Ovary (tissue), 3 donors: Measurements from ENCODE around the gene ARPP19.

Source experiments
- EP300 ChIP-seq: sonication (generic); formaldehyde crosslinking; IDR thresholded peaks from one replicate; pipeline ENCODE4 v1.6.1; 2017; ENCODE audit warnings: antibody characterized with exemption
- POLR2A ChIP-seq: fragments of 450-650 bp; IDR thresholded peaks from one replicate; pipeline ENCODE4 v1.6.1; 2017; ENCODE audit warnings: antibody characterized with exemption, mild to moderate bottlenecking, moderate library complexity
- TF ChIP-seq, protein P1 (sequence below), 3 donors: fragments of 450-650 bp in 2 of 3; fragments of 200-600 bp in 1 of 3; IDR thresholded peaks; one replicate each; pipeline versions ENCODE4 v1.5.1 to v1.8.0; 2016 to 2022; ENCODE audit warnings: antibody characterized with exemption in 3 of 3, mild to moderate bottlenecking in 1 of 3
- donor health status: DM: no; HTN: no; CAD: no.

- TF ChIP-seq, protein P1, sequence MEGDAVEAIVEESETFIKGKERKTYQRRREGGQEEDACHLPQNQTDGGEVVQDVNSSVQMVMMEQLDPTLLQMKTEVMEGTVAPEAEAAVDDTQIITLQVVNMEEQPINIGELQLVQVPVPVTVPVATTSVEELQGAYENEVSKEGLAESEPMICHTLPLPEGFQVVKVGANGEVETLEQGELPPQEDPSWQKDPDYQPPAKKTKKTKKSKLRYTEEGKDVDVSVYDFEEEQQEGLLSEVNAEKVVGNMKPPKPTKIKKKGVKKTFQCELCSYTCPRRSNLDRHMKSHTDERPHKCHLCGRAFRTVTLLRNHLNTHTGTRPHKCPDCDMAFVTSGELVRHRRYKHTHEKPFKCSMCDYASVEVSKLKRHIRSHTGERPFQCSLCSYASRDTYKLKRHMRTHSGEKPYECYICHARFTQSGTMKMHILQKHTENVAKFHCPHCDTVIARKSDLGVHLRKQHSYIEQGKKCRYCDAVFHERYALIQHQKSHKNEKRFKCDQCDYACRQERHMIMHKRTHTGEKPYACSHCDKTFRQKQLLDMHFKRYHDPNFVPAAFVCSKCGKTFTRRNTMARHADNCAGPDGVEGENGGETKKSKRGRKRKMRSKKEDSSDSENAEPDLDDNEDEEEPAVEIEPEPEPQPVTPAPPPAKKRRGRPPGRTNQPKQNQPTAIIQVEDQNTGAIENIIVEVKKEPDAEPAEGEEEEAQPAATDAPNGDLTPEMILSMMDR (IDR thresholded peaks at IDR 0.05): no peak
- no peak for TF ChIP-seq EP300
- TF ChIP-seq POLR2A: no peak
Observed at GRCh38 chr15:52529341-52529924, 39.4 kb downstream of the ARPP19 start.
